ENCODE measurements around the gene EYS. TPM values are rescaled to one million over a fixed set of nuclear protein-coding genes. Genes with fewer than 3 reads are reported as not detected.

Gene EYS
- total RNA-seq, 5 donors from 2014 or later (not counting 1 experiment from before 2014, with no cell fraction given) = not detected

- no peak overlapping the region for H3K27ac Mint-ChIP-seq
- Histone ChIP-seq H3K36me3 (ENCODE audit: control insufficient read depth in 2 of 2, extremely low read depth in 1 of 2, insufficient read depth in 1 of 2, low read length in 1 of 2) (no peaks in the 10 kb centered on the region), H3K27me3 (replicated peaks in 1 of 2; ENCODE audit: control insufficient read depth in 2 of 2, extremely low read depth in 1 of 2, insufficient read depth in 2 of 2, low read length in 1 of 2) (no peaks in the 10 kb centered on the region), H3K9me3 (no peaks in the 10 kb centered on the region), H3K4me1 (ENCODE audit: control insufficient read depth in 1 of 2, extremely low read depth in 1 of 2, insufficient read depth in 2 of 2, low read length in 2 of 2) (no peaks in the 10 kb centered on the region), H3K4me3 (ENCODE audit: control insufficient read depth in 1 of 2, extremely low read depth in 1 of 2, low read length in 1 of 2) (no peak overlapping the region), H3K27ac (ENCODE audit: low read length) (no peak overlapping the region)
- ATAC-seq (replicated peaks in 1 of 4) (no peak), DNase-seq (no peak)
- no CpG with 5 or more reads among the region's 1 CpG for WGBS (ENCODE audit: insufficient coverage)
- H3K4me1 Mint-ChIP-seq = no peaks in the 10 kb centered on the region
- POLR2A ChIA-PET = no interaction called here
- H3K9me3 Mint-ChIP-seq = peaks cover 24 to 27% (median 27%) of the 10 kb centered on the region in 3 donors
- no peaks in the 10 kb centered on the region for H3K27me3 Mint-ChIP-seq
- H3K36me3 Mint-ChIP-seq = no peaks in the 10 kb centered on the region
- H3K4me3 Mint-ChIP-seq = no peak overlapping the region
- CTCF ChIA-PET = no interaction called here
Measured at GRCh38 chr6:65116326-65116725, 590.7 kb downstream of the EYS start.

DNA sequence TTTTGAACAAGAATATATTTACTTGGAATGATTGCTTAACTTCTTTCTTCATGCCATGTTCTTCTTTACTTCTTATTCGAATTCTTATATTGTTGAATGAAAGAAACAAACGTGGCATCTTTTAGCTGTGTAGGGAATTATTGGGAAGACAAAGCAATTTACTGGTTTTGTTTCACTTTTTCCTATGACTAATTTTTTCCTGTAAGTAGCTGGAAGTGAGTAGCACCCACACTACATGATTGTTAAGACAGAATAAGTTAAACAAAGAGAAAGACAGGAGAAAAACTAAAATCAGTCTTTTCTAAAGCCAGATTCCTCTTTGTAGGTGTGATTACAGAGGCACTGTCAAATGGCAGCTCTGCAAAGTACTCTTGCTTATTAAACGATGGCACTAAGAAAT, 593.4 kb downstream of the EYS start:
- Histone ChIP-seq H3K36me3 (ENCODE audit: control insufficient read depth in 2 of 2, extremely low read depth in 1 of 2, insufficient read depth in 1 of 2, low read length in 1 of 2) (no peaks in the 10 kb centered on the region), H3K27me3 (replicated peaks in 1 of 2; ENCODE audit: control insufficient read depth in 2 of 2, extremely low read depth in 1 of 2, insufficient read depth in 2 of 2, low read length in 1 of 2) (no peaks in the 10 kb centered on the region), H3K9me3 (no peaks in the 10 kb centered on the region), H3K4me1 (ENCODE audit: control insufficient read depth in 1 of 2, extremely low read depth in 1 of 2, insufficient read depth in 2 of 2, low read length in 2 of 2) (no peaks in the 10 kb centered on the region), H3K27ac (ENCODE audit: low read length) (no peak overlapping the region), H3K4me3 (ENCODE audit: control insufficient read depth in 1 of 2, extremely low read depth in 1 of 2, low read length in 1 of 2) (no peak overlapping the region)
- Mint-ChIP-seq H3K36me3 (no peaks in the 10 kb centered on the region), H3K4me3 (no peak overlapping the region), H3K4me1 (no peaks in the 10 kb centered on the region), H3K9me3 (peaks cover 11 to 23% (median 20%) of the 10 kb centered on the region in 3 donors), H3K27ac (no peak overlapping the region), H3K27me3 (no peaks in the 10 kb centered on the region)
- WGBS (ENCODE audit: insufficient coverage) = no CpG with 5 or more reads among the region's 3 CpGs
- ATAC-seq (replicated peaks in 1 of 4) (no peak), DNase-seq (no peak)
- ChIA-PET POLR2A (no interaction called here), CTCF (no interaction called here)

DNA sequence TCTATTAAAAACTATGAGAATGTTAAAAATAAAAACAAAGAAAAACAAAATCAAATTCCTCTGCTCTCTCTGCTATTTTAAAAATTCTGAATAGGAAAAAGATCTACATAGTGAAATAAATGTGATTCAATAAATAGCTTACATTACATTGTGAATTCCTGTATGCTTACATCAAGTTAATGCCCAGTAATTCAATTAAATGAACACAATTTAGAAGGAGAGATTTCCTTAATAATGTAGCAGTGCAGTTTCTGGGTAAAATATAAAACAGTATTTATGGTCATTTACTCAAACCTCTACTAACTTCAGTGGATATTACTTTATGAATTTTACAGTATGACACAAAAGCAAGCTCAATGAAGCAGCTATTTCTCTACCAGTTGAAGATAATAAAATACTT, 594.6 kb downstream of the EYS start:
- Histone ChIP-seq H3K36me3 (ENCODE audit: control insufficient read depth in 2 of 2, extremely low read depth in 1 of 2, insufficient read depth in 1 of 2, low read length in 1 of 2) (no peaks in the 10 kb centered on the region), H3K4me1 (ENCODE audit: control insufficient read depth in 1 of 2, extremely low read depth in 1 of 2, insufficient read depth in 2 of 2, low read length in 2 of 2) (no peaks in the 10 kb centered on the region), H3K27me3 (replicated peaks in 1 of 2; ENCODE audit: control insufficient read depth in 2 of 2, extremely low read depth in 1 of 2, insufficient read depth in 2 of 2, low read length in 1 of 2) (no peaks in the 10 kb centered on the region), H3K4me3 (ENCODE audit: control insufficient read depth in 1 of 2, extremely low read depth in 1 of 2, low read length in 1 of 2) (no peak overlapping the region), H3K9me3 (no peaks in the 10 kb centered on the region), H3K27ac (ENCODE audit: low read length) (no peak overlapping the region)
- no peak for DNase-seq
- H3K27me3 Mint-ChIP-seq = no peaks in the 10 kb centered on the region
- H3K9me3 Mint-ChIP-seq = peaks cover 6 to 18% (median 13%) of the 10 kb centered on the region in 3 donors
- no peaks in the 10 kb centered on the region for H3K36me3 Mint-ChIP-seq
- no peaks in the 10 kb centered on the region for H3K4me1 Mint-ChIP-seq
- H3K27ac Mint-ChIP-seq = no peak overlapping the region
- POLR2A ChIA-PET = no interaction called here
- ATAC-seq (replicated peaks in 1 of 4) = no peak
- no peak overlapping the region for H3K4me3 Mint-ChIP-seq
- CTCF ChIA-PET = no interaction called here

- Histone ChIP-seq H3K36me3 (ENCODE audit: control insufficient read depth in 2 of 2, extremely low read depth in 1 of 2, insufficient read depth in 1 of 2, low read length in 1 of 2) (no peaks in the 10 kb centered on the region), H3K9me3 (no peaks in the 10 kb centered on the region), H3K4me1 (ENCODE audit: control insufficient read depth in 1 of 2, extremely low read depth in 1 of 2, insufficient read depth in 2 of 2, low read length in 2 of 2) (no peaks in the 10 kb centered on the region), H3K4me3 (ENCODE audit: control insufficient read depth in 1 of 2, extremely low read depth in 1 of 2, low read length in 1 of 2) (no peak overlapping the region), H3K27ac (ENCODE audit: low read length) (no peak overlapping the region), H3K27me3 (replicated peaks in 1 of 2; ENCODE audit: control insufficient read depth in 2 of 2, extremely low read depth in 1 of 2, insufficient read depth in 2 of 2, low read length in 1 of 2) (no peaks in the 10 kb centered on the region)
- WGBS (ENCODE audit: insufficient coverage) = no CpG with 5 or more reads among the region's 3 CpGs
- ChIA-PET CTCF (no interaction called here), POLR2A (no interaction called here)
- DNase-seq (no peak), ATAC-seq (replicated peaks in 1 of 4) (no peak)
- Mint-ChIP-seq H3K27ac (no peak overlapping the region), H3K27me3 (no peaks in the 10 kb centered on the region), H3K9me3 (peaks cover 4 to 13% (median 9%) of the 10 kb centered on the region in 3 donors), H3K36me3 (no peaks in the 10 kb centered on the region), H3K4me3 (no peak overlapping the region), H3K4me1 (no peaks in the 10 kb centered on the region)
Measured at GRCh38 chr6:65110031-65110430, 597.0 kb downstream of the EYS start.

- Mint-ChIP-seq H3K9me3 (peaks cover 6 to 17% (median 10%) of the 10 kb centered on the region in 3 donors), H3K27me3 (no peaks in the 10 kb centered on the region), H3K27ac (no peak overlapping the region), H3K36me3 (no peaks in the 10 kb centered on the region), H3K4me3 (no peak overlapping the region), H3K4me1 (no peaks in the 10 kb centered on the region)
- no peak overlapping the region for H3K27ac ChIP-seq (ENCODE audit: low read length)
- H3K4me1 ChIP-seq (ENCODE audit: control insufficient read depth in 1 of 2, extremely low read depth in 1 of 2, insufficient read depth in 2 of 2, low read length in 2 of 2) = no peaks in the 10 kb centered on the region
- ChIA-PET CTCF (no interaction called here), POLR2A (no interaction called here)
- DNase-seq = no peak
- no peak for ATAC-seq (replicated peaks in 1 of 4)
- WGBS (ENCODE audit: insufficient coverage) = no CpG with 5 or more reads among the region's 1 CpG
- H3K9me3 ChIP-seq = no peaks in the 10 kb centered on the region
- no peak overlapping the region for H3K4me3 ChIP-seq (ENCODE audit: control insufficient read depth in 1 of 2, extremely low read depth in 1 of 2, low read length in 1 of 2)
- H3K27me3 ChIP-seq (replicated peaks in 1 of 2; ENCODE audit: control insufficient read depth in 2 of 2, extremely low read depth in 1 of 2, insufficient read depth in 2 of 2, low read length in 1 of 2) = no peaks in the 10 kb centered on the region
- H3K36me3 ChIP-seq (ENCODE audit: control insufficient read depth in 2 of 2, extremely low read depth in 1 of 2, insufficient read depth in 1 of 2, low read length in 1 of 2) = no peaks in the 10 kb centered on the region
Measured at GRCh38 chr6:65098349-65098748, 608.7 kb downstream of the EYS start.

- H3K9me3 ChIP-seq = no peaks in the 10 kb centered on the region
- CTCF ChIA-PET = no interaction called here
- no peaks in the 10 kb centered on the region for H3K4me1 ChIP-seq (ENCODE audit: control insufficient read depth in 1 of 2, extremely low read depth in 1 of 2, insufficient read depth in 2 of 2, low read length in 2 of 2)
- H3K36me3 Mint-ChIP-seq = no peaks in the 10 kb centered on the region
- no peak overlapping the region for H3K27ac Mint-ChIP-seq
- no peak for ATAC-seq (replicated peaks in 1 of 4)
- no peak overlapping the region for H3K4me3 Mint-ChIP-seq
- no peaks in the 10 kb centered on the region for H3K27me3 Mint-ChIP-seq
- no peaks in the 10 kb centered on the region for H3K36me3 ChIP-seq (ENCODE audit: control insufficient read depth in 2 of 2, extremely low read depth in 1 of 2, insufficient read depth in 1 of 2, low read length in 1 of 2)
- no peaks in the 10 kb centered on the region for H3K27me3 ChIP-seq (replicated peaks in 1 of 2; ENCODE audit: control insufficient read depth in 2 of 2, extremely low read depth in 1 of 2, insufficient read depth in 2 of 2, low read length in 1 of 2)
- DNase-seq = no peak
- no peaks in the 10 kb centered on the region for H3K4me1 Mint-ChIP-seq
- WGBS (ENCODE audit: insufficient coverage) = no CpG with 5 or more reads among the region's 8 CpGs
- no peak overlapping the region for H3K4me3 ChIP-seq (ENCODE audit: control insufficient read depth in 1 of 2, extremely low read depth in 1 of 2, low read length in 1 of 2)
- no peak overlapping the region for H3K27ac ChIP-seq (ENCODE audit: low read length)
- POLR2A ChIA-PET = no interaction called here
- H3K9me3 Mint-ChIP-seq = peaks cover 13 to 27% (median 23%) of the 10 kb centered on the region in 3 donors
Measured at GRCh38 chr6:65091561-65091960, 615.5 kb downstream of the EYS start.

DNA sequence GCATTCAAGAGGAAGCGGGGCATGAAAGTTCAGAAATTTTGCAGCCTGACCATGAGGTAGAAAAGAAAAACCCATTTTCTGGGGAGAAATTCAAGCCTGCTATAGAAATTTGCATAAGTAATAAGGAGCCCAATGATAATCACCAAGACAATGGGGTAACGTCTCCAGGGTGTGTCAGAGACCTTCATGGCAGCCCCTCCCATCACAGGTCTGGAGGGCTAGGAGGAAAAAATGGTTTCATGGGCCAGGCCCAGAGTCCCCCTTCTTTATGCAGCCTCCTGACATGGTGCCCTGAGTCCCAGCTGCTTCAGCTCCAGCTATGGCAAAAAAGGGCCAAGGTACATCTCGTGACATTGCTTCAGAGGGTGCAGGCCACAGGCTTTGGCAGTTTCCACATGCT, 618.5 kb downstream of the EYS start:
- Histone ChIP-seq H3K27me3 (replicated peaks in 1 of 2; ENCODE audit: control insufficient read depth in 2 of 2, extremely low read depth in 1 of 2, insufficient read depth in 2 of 2, low read length in 1 of 2) (no peaks in the 10 kb centered on the region), H3K9me3 (no peaks in the 10 kb centered on the region), H3K27ac (ENCODE audit: low read length) (no peak overlapping the region), H3K4me3 (ENCODE audit: control insufficient read depth in 1 of 2, extremely low read depth in 1 of 2, low read length in 1 of 2) (no peak overlapping the region), H3K36me3 (ENCODE audit: control insufficient read depth in 2 of 2, extremely low read depth in 1 of 2, insufficient read depth in 1 of 2, low read length in 1 of 2) (no peaks in the 10 kb centered on the region), H3K4me1 (ENCODE audit: control insufficient read depth in 1 of 2, extremely low read depth in 1 of 2, insufficient read depth in 2 of 2, low read length in 2 of 2) (no peaks in the 10 kb centered on the region)
- H3K27me3 Mint-ChIP-seq = no peaks in the 10 kb centered on the region
- H3K4me3 Mint-ChIP-seq = no peak overlapping the region
- WGBS (ENCODE audit: insufficient coverage) = 86% methylated on average over 2 of the region's 3 CpGs
- CTCF ChIA-PET = no interaction called here
- ATAC-seq (replicated peaks in 1 of 4) = no peak
- POLR2A ChIA-PET = no interaction called here
- H3K27ac Mint-ChIP-seq = no peak overlapping the region
- no peak for DNase-seq
- no peaks in the 10 kb centered on the region for H3K36me3 Mint-ChIP-seq
- peaks cover 13 to 31% (median 21%) of the 10 kb centered on the region in 3 donors for H3K9me3 Mint-ChIP-seq
- H3K4me1 Mint-ChIP-seq = no peaks in the 10 kb centered on the region
